Upper lobe of left lung (tissue), 4 donors: ENCODE measurements around the gene ABCC8.

Source experiments
- CTCF ChIP-seq, 6 experiments: fragments of 450-650 bp in 4 of 6; fragments of 200-600 bp in 2 of 6; sonication (generic) in 2 of 6; IDR thresholded peaks; one replicate each; pipeline ENCODE4 v1.5.1; 2016 to 2019; ENCODE audit warnings: antibody characterized with exemption in 6 of 6
- EP300 ChIP-seq, 4 donors: sonication (generic); formaldehyde crosslinking; IDR thresholded peaks; one replicate each; pipeline ENCODE4 v1.5.1; 2017; ENCODE audit warnings: antibody characterized with exemption in 4 of 4, control low read depth in 2 of 4

DNA sequence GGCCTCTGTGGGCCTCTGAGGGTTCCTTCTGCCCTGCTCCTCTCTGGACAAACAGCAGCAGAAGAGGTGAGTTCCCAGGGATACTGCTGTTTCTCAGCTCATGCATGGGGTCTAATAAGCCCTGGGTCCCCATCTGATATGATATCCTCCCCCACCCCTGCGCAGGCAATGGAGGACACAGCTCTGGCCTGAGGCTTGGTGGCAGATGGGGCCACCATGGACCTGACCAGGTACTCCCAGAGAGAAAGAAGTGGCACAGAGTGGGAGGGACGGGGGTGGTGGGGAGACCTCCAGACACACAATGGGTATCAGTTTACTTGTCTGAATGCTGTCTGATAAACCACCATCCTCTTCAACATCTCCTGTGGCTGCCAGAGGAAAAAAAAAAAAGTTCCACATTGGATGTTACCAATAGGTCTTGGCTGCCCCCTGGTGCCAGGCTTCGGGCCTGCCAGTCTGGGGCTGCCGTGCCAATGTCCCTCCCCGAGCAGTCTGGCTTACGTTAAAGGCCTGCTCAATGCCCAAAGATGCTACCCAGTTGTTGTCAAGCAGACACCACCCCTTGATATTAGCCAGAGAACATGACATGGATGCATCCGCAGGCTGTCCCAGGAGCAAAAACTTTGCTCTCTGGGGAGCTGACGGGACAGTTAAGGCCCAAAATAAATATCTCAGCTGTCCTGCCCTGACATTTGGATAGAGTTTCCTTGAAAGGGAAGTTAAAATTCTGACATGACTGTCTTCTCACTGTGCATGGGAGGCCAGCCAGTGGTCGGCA, 27.9 kb upstream of the ABCC8 start:
- peak; percentile 77 to 92 (median 88) for TF ChIP-seq CTCF (IDR thresholded peaks at IDR 0.05)
- no peak for TF ChIP-seq EP300 (IDR thresholded peaks at IDR 0.05)
